Natural killer cell (primary cell): Measurements from ENCODE around the gene PTPN4. TPM values are rescaled to one million over a fixed set of nuclear protein-coding genes. Genes with fewer than 3 reads are reported as not detected.

ENCODE experiments used
- ATAC-seq, 3 donors: fragments of 150-1000 bp in 2 of 3; fragments of 200-7000 bp in 1 of 3; cut with Tn5 transposase; 1 replicate in 1 of 3; 2 replicates in 2 of 3; pipeline ENCODE4 v1.10.0; 2021; ENCODE audit warnings: mild to moderate bottlenecking in 2 of 3, moderate library complexity in 2 of 3
- DNase-seq, 2 donors: peaks; one replicate each; pipeline versions ENCODE4 v3.0.0 to v3.0.0-alpha.2; 2013 to 2021; ENCODE audit warnings: mixed read lengths in 1 of 2
- H3K27ac ChIP-seq: one replicate; pipeline ENCODE4 v1.5.1; 2013; ENCODE audit warnings: mild to moderate bottlenecking, low read length
- H3K27me3 ChIP-seq: one replicate; pipeline ENCODE4 v1.6.1; 2013; ENCODE audit warnings: low read length; ENCODE audit not compliant: control insufficient read depth, insufficient read depth
- H3K36me3 ChIP-seq: one replicate; pipeline ENCODE4 v1.6.1; 2013; ENCODE audit warnings: low read length; ENCODE audit not compliant: control insufficient read depth, insufficient read depth
- H3K4me1 ChIP-seq: one replicate; pipeline ENCODE4 v1.6.1; 2013; ENCODE audit warnings: low read length; ENCODE audit not compliant: control insufficient read depth, insufficient read depth
- H3K4me3 ChIP-seq: one replicate; pipeline ENCODE4 v1.5.1; 2013; ENCODE audit warnings: low read length
- H3K9me3 ChIP-seq: one replicate; pipeline ENCODE4 v1.6.1; 2013; ENCODE audit warnings: low read length; ENCODE audit not compliant: control insufficient read depth, insufficient read depth
- H3K27ac Mint-ChIP-seq, 2 donors: one replicate each; pipeline ENCODE4 v1.8.0; 2022; ENCODE audit warnings: mild to moderate bottlenecking in 2 of 2, mixed read lengths in 2 of 2, moderate library complexity in 1 of 2
- H3K27me3 Mint-ChIP-seq, 2 donors: one replicate each; pipeline ENCODE4 v1.8.0; 2022; ENCODE audit warnings: low read depth in 2 of 2, mixed read lengths in 2 of 2
- H3K36me3 Mint-ChIP-seq: one replicate; pipeline ENCODE4 v1.8.0; 2022; ENCODE audit warnings: mixed read lengths
- H3K4me1 Mint-ChIP-seq, 2 donors: one replicate each; pipeline ENCODE4 v1.8.0; 2022; ENCODE audit warnings: mixed read lengths in 2 of 2
- H3K4me3 Mint-ChIP-seq: one replicate; pipeline ENCODE4 v1.8.0; 2022; ENCODE audit warnings: mild to moderate bottlenecking, moderate library complexity, mixed read lengths
- H3K9me3 Mint-ChIP-seq, 2 donors: one replicate each; pipeline ENCODE4 v1.8.0; 2022; ENCODE audit warnings: mixed read lengths in 2 of 2
- WGBS: methylation state at CpG from one replicate; pipeline ENCODE4 v1.1.7; 2013; ENCODE audit warnings: missing lambda C conversion rate; ENCODE audit not compliant: insufficient coverage; 5-methylcytosine and 5-hydroxymethylcytosine counted together
- intact Hi-C: fragments of 100-400 bp; cut with micrococcal nuclease; formaldehyde crosslinking; loops from one replicate; pipeline ENCODE4 v1.14.2; 2022
- total RNA-seq, 4 donors: library from RNA; stranded (reverse); fragments of 120-200 nt in 1 of 4; gene quantifications; one replicate each; pipeline versions ENCODE4 v1.2.3 to v1.2.4, GENCODE V29; 2013 to 2022
- TF ChIP-seq, protein P1 (sequence below): fragments of 200-600 bp; IDR thresholded peaks from one replicate; pipeline ENCODE4 v1.8.0; 2022; ENCODE audit warnings: antibody characterized with exemption

The PTPN4 gene
- total RNA-seq, 3 donors from 2014 or later (not counting 1 experiment from before 2014, with no cell fraction given) = 265 to 347 (median 283) TPM

DNA sequence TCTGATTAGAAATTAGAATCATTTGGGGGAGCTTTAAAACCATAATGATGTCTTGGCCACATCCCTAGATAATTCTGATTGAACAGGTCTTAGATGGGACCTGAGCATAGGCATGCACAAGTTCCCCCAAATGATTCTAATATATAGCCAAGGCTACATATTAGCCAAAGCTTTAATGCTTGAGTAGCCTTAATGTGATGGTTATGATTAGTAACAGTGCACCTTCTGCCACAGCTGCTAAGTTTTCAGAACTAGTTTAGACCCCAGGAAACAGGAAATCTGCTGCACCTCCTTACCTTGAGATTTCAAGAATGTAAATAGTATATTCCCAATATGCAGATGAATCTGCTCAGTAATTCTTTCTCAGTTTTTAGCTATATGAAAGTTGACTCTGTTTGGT, 119.8 kb downstream of the PTPN4 start:
- Mint-ChIP-seq H3K4me3 (no peak overlapping the region), H3K27ac (no peak overlapping the region), H3K9me3 (no peaks in the 10 kb centered on the region), H3K4me1 (peaks cover 17 to 24% of the 10 kb centered on the region in 2 donors), H3K36me3 (no peaks in the 10 kb centered on the region), H3K27me3 (no peaks in the 10 kb centered on the region)
- Histone ChIP-seq H3K4me3 (no peak overlapping the region), H3K27me3 (no peaks in the 10 kb centered on the region), H3K9me3 (no peaks in the 10 kb centered on the region), H3K4me1 (no peaks in the 10 kb centered on the region), H3K27ac (no peak overlapping the region), H3K36me3 (peaks cover 3% of the 10 kb centered on the region)
- TF ChIP-seq, protein P1, sequence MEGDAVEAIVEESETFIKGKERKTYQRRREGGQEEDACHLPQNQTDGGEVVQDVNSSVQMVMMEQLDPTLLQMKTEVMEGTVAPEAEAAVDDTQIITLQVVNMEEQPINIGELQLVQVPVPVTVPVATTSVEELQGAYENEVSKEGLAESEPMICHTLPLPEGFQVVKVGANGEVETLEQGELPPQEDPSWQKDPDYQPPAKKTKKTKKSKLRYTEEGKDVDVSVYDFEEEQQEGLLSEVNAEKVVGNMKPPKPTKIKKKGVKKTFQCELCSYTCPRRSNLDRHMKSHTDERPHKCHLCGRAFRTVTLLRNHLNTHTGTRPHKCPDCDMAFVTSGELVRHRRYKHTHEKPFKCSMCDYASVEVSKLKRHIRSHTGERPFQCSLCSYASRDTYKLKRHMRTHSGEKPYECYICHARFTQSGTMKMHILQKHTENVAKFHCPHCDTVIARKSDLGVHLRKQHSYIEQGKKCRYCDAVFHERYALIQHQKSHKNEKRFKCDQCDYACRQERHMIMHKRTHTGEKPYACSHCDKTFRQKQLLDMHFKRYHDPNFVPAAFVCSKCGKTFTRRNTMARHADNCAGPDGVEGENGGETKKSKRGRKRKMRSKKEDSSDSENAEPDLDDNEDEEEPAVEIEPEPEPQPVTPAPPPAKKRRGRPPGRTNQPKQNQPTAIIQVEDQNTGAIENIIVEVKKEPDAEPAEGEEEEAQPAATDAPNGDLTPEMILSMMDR = no peak
- ATAC-seq = no peak
- intact Hi-C loops = no loop called here
- no peak for DNase-seq

DNA sequence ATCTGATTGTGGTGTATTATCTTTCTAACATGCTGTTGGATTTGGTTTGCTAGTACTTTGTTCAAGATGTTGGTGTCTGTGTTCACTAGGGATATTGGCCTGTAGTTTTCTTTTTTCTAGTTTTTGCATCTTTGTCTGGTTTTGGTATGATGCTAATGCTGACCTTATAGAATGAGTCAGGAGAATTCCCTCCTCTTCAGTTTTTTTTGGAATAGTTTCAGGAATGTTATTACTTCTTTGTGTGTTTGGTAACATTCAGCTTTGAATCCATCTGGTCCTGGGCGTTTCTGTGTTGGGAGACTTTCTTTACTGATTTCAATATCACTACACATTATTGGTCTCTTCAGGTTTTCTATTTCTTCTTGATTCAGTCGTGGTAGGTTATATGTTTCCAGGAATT, 129.0 kb downstream of the PTPN4 start:
- Mint-ChIP-seq H3K27ac (no peak overlapping the region), H3K4me3 (no peak overlapping the region), H3K4me1 (peaks cover 5 to 19% of the 10 kb centered on the region in 2 donors), H3K9me3 (peaks cover 0 to 2% of the 10 kb centered on the region in 2 donors), H3K36me3 (peaks cover 31% of the 10 kb centered on the region), H3K27me3 (no peaks in the 10 kb centered on the region)
- H3K4me3 ChIP-seq = no peak overlapping the region
- WGBS = 100% methylated on average over 1 of the region's 2 CpGs
- no peak overlapping the region for H3K27ac ChIP-seq
- H3K4me1 ChIP-seq = no peaks in the 10 kb centered on the region
- no peaks in the 10 kb centered on the region for H3K27me3 ChIP-seq
- TF ChIP-seq, protein P1 = no peak
- peaks cover 2% of the 10 kb centered on the region for H3K9me3 ChIP-seq
- H3K36me3 ChIP-seq = peaks cover 21% of the 10 kb centered on the region
- ATAC-seq (no peak), DNase-seq (no peak)
- intact Hi-C loops = no loop called here

DNA sequence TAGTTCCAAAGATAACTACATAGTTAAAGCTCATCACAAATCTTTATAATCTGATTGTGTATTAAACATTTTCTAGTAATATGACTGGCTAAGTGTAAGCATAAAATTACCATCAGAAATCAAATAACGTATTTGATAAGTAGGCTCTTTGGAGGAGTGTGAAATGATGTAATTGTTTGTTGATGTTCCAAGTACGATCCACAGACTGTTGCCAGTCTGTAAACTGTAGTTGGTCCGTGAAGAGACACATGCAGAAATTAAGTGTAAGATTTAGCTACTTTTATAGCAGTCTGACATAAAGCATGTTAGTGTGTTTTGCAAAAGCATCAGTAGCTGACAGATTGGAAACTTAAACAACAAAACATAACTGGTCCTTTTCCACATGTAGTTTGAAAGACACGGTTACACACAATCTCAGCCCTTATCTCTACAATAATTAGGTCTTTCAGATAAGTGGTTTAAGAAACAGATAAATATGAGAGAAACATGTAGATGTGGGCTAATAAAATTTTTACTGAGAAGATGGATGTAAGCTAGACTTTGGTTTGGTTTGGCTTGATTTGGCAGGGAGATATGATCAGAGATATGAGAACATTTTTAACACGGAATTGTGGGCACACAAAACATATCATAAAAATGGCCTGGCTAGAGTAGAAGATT, 138.1 kb downstream of the PTPN4 start:
- Histone ChIP-seq H3K36me3 (peaks cover 23% of the 10 kb centered on the region), H3K4me3 (no peak overlapping the region), H3K4me1 (no peaks in the 10 kb centered on the region), H3K27ac (no peak overlapping the region), H3K27me3 (no peaks in the 10 kb centered on the region), H3K9me3 (no peaks in the 10 kb centered on the region)
- H3K9me3 Mint-ChIP-seq = peaks cover 0 to 2% of the 10 kb centered on the region in 2 donors
- DNase-seq (no peak), ATAC-seq (no peak)
- H3K27me3 Mint-ChIP-seq = no peaks in the 10 kb centered on the region
- H3K27ac Mint-ChIP-seq = peak overlapping the region in 1 of 2 donors; percentile 2
- H3K4me1 Mint-ChIP-seq = peaks cover 7 to 14% of the 10 kb centered on the region in 2 donors
- intact Hi-C loops = no loop called here
- TF ChIP-seq, protein P1 = no peak
- WGBS = 94% methylated on average over 4 of the region's 5 CpGs
- H3K36me3 Mint-ChIP-seq = peaks cover 23% of the 10 kb centered on the region
- H3K4me3 Mint-ChIP-seq = no peak overlapping the region

DNA sequence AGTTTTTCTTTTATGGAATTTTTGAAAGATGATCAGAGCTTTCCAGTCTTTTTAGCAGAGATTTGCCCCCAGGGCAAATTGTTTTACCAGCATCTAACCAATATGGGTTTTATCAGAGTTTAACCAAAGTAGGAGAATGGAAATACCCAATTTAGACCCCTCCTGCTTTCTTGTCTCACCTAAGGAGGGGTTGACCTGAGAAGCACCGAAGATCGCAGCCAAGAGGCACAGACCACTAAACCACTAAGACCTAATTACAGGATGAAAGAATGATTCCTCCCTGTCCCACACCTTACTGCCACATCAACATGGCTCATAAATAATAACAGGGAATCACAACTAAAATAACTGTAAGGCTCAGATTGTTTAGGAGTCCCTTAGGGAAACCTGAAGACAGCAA, 141.3 kb downstream of the PTPN4 start:
- peak in 1 of 3 donors; percentile 54 for ATAC-seq
- no peaks in the 10 kb centered on the region for H3K27me3 Mint-ChIP-seq
- H3K4me1 ChIP-seq = no peaks in the 10 kb centered on the region
- no peak overlapping the region for H3K4me3 ChIP-seq
- TF ChIP-seq, protein P1 = no peak
- peaks cover 16 to 26% of the 10 kb centered on the region in 2 donors for H3K4me1 Mint-ChIP-seq
- DNase-seq = no peak
- H3K9me3 Mint-ChIP-seq = peaks cover 3 to 6% of the 10 kb centered on the region in 2 donors
- peaks cover 42% of the 10 kb centered on the region for H3K36me3 Mint-ChIP-seq
- no peak overlapping the region for H3K4me3 Mint-ChIP-seq
- peaks cover 24% of the 10 kb centered on the region for H3K36me3 ChIP-seq
- peak overlapping the region in 1 of 2 donors; percentile 22 for H3K27ac Mint-ChIP-seq
- intact Hi-C loops = no loop called here
- H3K27ac ChIP-seq = no peak overlapping the region
- 23% methylated on average over 2 of the region's 2 CpGs for WGBS
- H3K9me3 ChIP-seq = no peaks in the 10 kb centered on the region
- H3K27me3 ChIP-seq = no peaks in the 10 kb centered on the region
